SK-N-SH treated with all-trans-retinoic acid at 6 μM for 48 hours (cell line): ENCODE data around the gene PKM.

Experiments
- ARNTL ChIP-seq: fragments of 450-650 bp; formaldehyde crosslinking; IDR thresholded peaks from 2 replicates; pipeline ENCODE4 v1.5.0; 2020; ENCODE audit warnings: low read depth, mild to moderate bottlenecking, moderate library complexity, borderline replicate concordance
- BACH2 ChIP-seq: fragments of 250-450 bp; sonication (Bioruptor Pico); IDR thresholded peaks from 2 replicates; pipeline ENCODE4 v1.9.0; 2021; ENCODE audit warnings: mild to moderate bottlenecking, borderline replicate concordance
- CREB5 ChIP-seq: fragments of 250-450 bp; sonication (Bioruptor Pico); IDR thresholded peaks from 2 replicates; pipeline ENCODE4 v1.5.1; 2020; ENCODE audit warnings: low read depth, mild to moderate bottlenecking, moderate library complexity
- CSDC2 ChIP-seq: fragments of 250-450 bp; sonication (Bioruptor Pico); IDR thresholded peaks from 2 replicates; pipeline ENCODE4 v1.5.0; 2020; ENCODE audit warnings: mild to moderate bottlenecking, moderate library complexity
- ESRRG ChIP-seq: fragments of 250-450 bp; sonication (Bioruptor Pico); IDR thresholded peaks from 2 replicates; pipeline ENCODE4 v1.6.1; 2021; ENCODE audit warnings: mild to moderate bottlenecking
- PATZ1 ChIP-seq: fragments of 250-450 bp; sonication (Bioruptor Pico); IDR thresholded peaks from 2 replicates; pipeline ENCODE4 v1.8.0; 2020; ENCODE audit warnings: mild to moderate bottlenecking, moderate library complexity, borderline replicate concordance
- POU6F1 ChIP-seq: fragments of 250-450 bp; sonication (Bioruptor Pico); IDR thresholded peaks from 2 replicates; pipeline ENCODE4 v1.8.0; 2021; ENCODE audit warnings: low read depth, mild to moderate bottlenecking, moderate library complexity, borderline replicate concordance
- RARB ChIP-seq: fragments of 250-450 bp; sonication (Bioruptor Pico); IDR thresholded peaks from 2 replicates; pipeline ENCODE4 v1.8.0; 2021; ENCODE audit warnings: mild to moderate bottlenecking, moderate library complexity
- SNAI2 ChIP-seq: fragments of 250-450 bp; sonication (Bioruptor Pico); IDR thresholded peaks from 2 replicates; pipeline ENCODE4 v1.5.0; 2020; ENCODE audit warnings: mild to moderate bottlenecking, moderate library complexity
- TCF4 ChIP-seq: fragments of 250-450 bp; sonication (Bioruptor Pico); IDR thresholded peaks from 2 replicates; pipeline ENCODE4 v1.8.0; 2021; ENCODE audit warnings: mild to moderate bottlenecking, moderate library complexity, borderline replicate concordance
- TOX ChIP-seq: fragments of 250-450 bp; sonication (Bioruptor Pico); IDR thresholded peaks from 2 replicates; pipeline ENCODE4 v1.8.0; 2021; ENCODE audit warnings: mild to moderate bottlenecking, moderate library complexity, borderline replicate concordance
- TSHZ2 ChIP-seq: fragments of 250-450 bp; sonication (Bioruptor Pico); IDR thresholded peaks from 2 replicates; pipeline ENCODE4 v1.5.0; 2020; ENCODE audit warnings: mild to moderate bottlenecking, moderate library complexity
- ZC3H10 ChIP-seq: fragments of 250-450 bp; sonication (Bioruptor Pico); IDR thresholded peaks from 2 replicates; pipeline ENCODE4 v1.5.1; 2021; ENCODE audit warnings: mild to moderate bottlenecking, moderate library complexity
- ZNF8 ChIP-seq: fragments of 450-650 bp; formaldehyde crosslinking; IDR thresholded peaks from 2 replicates; pipeline ENCODE4 v1.5.0; 2020; ENCODE audit warnings: mild to moderate bottlenecking, moderate library complexity

- TF ChIP-seq TOX (CRISPR knock-in tag) = no peak
- TF ChIP-seq ZNF8 (CRISPR knock-in tag) = no peak
- TF ChIP-seq SNAI2 (CRISPR knock-in tag) = no peak
- TF ChIP-seq BACH2 (CRISPR knock-in tag) = no peak
- no peak for TF ChIP-seq RARB (CRISPR knock-in tag)
- TF ChIP-seq TSHZ2 (CRISPR knock-in tag) = no peak
- no peak for TF ChIP-seq ARNTL
- no peak for TF ChIP-seq CREB5 (CRISPR knock-in tag)
- TF ChIP-seq POU6F1 (CRISPR knock-in tag) = no peak
- no peak for TF ChIP-seq ZC3H10 (CRISPR knock-in tag)
- no peak for TF ChIP-seq ESRRG (CRISPR knock-in tag)
- TF ChIP-seq PATZ1 = no peak
- no peak for TF ChIP-seq TCF4 (CRISPR knock-in tag)
- TF ChIP-seq CSDC2 (CRISPR knock-in tag) = no peak
These were observed 4.3 kb upstream of the PKM start for GRCh38 chr15:72235298-72235697.
